GM18507 (cell line): ENCODE data around the gene LPP.

ENCODE experiments used
- DNase-seq: peaks from one replicate; pipeline ENCODE4 v3.0.0; 2011; ENCODE audit warnings: low read depth; ENCODE audit not compliant: insufficient read length; ENCODE audit errors: extremely low spot score
- FAIRE-seq: peaks from 2 replicates; lab custom pipeline; 2011; peaks lifted over from hg19 to GRCh38; lab: Jason Lieb, UNC

LPP gene

DNA sequence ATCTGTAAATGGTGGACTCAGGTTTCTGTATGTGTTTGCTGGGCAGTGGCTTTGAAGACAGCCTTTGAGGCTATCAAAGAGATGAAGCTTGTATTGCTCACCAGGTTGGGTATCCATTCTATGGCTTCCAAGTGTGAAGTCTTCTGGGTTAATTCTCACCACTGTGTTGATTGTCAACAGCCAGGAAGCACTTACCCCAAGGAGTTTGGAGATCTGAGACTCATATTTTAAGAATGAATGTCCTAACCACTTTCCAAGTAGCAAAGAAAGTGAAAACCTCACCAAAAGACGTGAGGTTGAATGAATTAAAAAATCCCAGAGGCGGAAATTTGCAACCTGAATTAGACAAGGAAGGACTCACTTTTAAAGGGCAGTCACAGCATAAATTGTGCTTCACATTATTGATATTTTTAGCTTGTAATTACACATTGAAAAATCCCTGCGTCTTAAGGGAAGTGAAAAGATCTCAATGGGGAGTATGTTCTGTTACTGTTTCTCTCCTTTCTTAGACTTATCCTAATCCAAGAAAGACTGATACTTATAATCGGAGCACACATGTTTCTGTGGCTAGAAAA lies 713.8 kb downstream of the LPP start:
- FAIRE-seq (no peak), DNase-seq (no peak)

DNA sequence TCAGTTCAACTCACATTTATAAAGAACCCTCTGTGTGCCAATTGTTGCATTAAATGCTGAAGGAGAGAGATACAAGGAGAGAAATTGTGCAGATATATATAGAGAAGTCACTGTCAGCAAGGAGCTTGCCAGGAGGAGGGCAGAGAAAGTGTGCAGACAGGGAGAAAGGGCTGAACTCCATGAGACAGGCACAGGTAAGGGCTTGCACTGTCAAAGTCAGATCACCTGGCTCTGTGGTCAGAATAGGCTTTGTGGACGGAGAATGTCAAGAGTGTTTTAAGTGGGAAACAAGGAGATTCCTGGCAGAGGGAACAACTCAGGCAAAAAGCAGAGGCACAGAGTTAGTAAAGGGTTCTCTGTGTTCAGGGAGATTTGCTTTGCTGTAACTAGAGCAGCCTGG lies 714.8 kb downstream of the LPP start:
- FAIRE-seq (no peak), DNase-seq (no peak)

DNA sequence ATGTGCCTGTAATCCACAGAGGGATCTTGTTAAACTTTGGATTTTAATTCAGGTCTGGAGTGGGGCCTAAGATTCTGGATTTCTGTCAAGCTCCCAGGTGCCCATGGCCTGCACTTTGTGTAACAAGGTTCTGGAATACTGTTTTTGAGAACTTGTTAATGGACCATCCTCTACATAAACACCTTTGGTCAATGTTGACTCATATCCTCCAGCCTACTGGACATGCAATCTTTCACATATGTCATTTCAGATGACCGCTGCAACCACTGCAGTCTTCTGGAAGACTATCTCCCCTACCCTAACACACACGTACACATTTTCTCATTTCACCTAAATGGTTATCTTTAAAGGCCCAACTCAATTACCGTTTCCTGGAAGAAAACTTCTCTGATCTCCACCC lies 715.7 kb downstream of the LPP start:
- FAIRE-seq (no peak), DNase-seq (no peak)

GRCh38 chr3:188870431-188870830 lies 716.5 kb downstream of the LPP start:
- FAIRE-seq (no peak), DNase-seq (no peak)

DNA sequence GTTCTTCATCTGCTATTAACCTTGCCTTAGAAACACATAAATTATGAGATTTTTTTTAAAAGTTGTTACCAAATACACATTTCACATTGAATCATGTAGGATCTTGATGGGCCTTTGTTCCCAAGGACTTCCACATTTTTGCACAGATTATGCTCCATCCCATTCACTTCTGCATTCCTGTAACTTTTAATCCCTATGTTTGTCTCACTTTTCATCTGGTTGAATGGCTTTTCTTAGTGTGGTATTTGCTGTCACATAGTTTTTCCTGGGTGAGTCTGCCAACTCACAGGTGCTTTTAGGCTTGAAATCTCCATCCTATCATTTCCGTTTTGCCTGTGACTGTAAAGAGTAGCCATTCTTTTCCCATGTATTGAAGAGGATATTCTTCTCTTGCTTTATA lies 720.6 kb downstream of the LPP start:
- FAIRE-seq (no peak), DNase-seq (no peak)

DNA sequence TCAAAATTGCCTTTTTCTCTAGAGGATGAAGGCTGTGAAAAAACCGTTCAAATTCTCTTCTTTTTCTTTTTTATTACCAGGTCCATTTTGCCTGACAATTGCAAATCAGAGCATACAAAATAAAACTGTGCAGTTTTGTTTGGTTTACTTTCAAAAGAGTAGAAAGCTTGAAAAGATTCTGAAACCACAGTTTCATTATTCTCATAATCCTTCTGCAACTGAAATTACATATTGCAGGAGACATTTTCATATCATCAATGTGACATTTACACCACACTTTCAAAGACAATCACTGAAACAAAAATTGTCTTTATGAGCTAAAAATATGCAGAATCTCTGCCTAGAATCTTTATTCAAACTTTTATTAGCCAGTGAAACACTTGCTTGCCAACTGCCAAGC lies 721.5 kb downstream of the LPP start:
- no peak for DNase-seq
- no peak for FAIRE-seq

- DNase-seq (no peak), FAIRE-seq (no peak)
These were observed 722.4 kb downstream of the LPP start for GRCh38 chr3:188876370-188876769.

DNA sequence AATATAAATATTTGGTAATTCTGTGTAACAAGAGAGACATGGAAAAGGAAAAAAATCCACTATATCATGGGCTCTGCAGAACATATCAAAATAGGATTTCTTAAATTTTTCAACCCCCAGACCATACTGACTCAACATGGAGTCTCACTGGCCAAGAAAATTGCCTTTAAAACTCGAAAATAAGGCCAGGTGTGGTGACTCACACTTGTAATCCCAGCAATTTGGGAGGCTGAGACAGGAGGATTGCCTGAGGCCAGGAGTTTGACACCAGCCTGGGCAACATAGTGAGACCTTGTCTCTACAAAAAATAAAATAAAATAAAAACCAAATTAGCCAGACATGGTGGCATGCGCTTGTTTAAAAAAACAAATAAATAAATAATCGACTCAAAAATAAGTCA lies 723.4 kb downstream of the LPP start:
- FAIRE-seq (no peak), DNase-seq (no peak)

GRCh38 chr3:188878076-188878475 lies 724.1 kb downstream of the LPP start:
- no peak for FAIRE-seq

GRCh38 chr3:188881954-188882641 lies 728.1 kb downstream of the LPP start:
- FAIRE-seq: no peak
- DNase-seq: no peak

More at GRCh38 chr3:188878076-188878475, 724.1 kb downstream of the LPP start:
- DNase-seq: no peak

GRCh38 chr3:188884299-188885043 lies 730.5 kb downstream of the LPP start:
- FAIRE-seq (no peak), DNase-seq (no peak)

- FAIRE-seq (no peak), DNase-seq (no peak)
These were observed 734.5 kb downstream of the LPP start for GRCh38 chr3:188888321-188889053.

DNA sequence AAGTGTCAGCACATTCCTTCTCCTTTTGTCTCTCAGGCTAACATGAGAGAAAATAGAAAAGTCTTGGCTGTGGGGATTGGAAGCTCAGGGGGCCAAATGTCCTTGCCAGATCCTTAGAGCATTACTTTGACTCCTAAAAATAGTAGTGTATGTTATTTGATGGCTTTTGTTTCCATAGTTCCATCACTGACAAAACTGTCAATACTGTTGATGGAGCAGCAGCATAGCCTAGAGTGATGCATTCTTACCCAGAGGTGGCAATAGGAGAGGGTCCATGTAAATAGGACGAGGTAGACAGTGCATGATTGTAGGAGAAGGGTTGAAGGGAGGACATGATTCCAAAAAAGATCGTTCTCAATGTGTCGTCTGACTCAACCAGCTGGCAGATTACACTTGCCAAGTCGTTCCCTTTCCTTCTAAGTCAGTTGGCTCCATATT lies 735.1 kb downstream of the LPP start:
- DNase-seq (no peak), FAIRE-seq (no peak)

DNA sequence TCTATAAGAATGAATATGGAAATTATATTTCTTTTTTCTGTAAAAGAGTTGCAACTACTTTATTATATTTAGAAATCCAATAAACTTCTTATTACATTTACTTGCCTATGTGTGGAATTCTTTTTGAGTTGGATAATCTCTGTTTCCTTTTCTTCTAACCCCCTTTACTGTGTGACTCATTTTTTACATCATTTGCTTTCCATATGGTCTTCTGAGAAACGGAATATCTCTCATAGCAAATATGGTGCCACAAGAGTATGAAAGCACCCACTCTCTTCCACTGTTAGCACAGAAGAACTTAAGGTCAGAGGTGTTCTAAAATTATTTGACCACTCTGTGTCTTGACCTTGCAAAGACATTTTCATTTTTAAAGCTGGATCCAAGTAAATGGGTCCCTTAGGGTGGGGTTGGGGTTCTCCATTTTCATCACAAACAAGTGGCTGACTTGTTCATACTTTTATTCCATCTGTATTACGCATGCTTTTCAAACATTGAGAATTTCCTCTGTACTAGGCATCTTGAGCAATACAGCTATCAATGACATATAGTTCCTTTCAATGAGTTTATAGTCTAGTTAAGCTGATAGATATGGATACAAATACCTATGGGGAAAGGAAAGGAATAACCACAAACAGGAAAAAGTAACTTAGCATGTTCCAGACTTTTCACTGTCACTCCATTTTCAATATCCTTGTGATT lies 736.8 kb downstream of the LPP start:
- no peak for FAIRE-seq

GRCh38 chr3:188899881-188900280 lies 745.9 kb downstream of the LPP start:
- no peak for FAIRE-seq
- no peak for DNase-seq

More for the DNA sequence above, 736.8 kb downstream of the LPP start:
- no peak for DNase-seq

DNA sequence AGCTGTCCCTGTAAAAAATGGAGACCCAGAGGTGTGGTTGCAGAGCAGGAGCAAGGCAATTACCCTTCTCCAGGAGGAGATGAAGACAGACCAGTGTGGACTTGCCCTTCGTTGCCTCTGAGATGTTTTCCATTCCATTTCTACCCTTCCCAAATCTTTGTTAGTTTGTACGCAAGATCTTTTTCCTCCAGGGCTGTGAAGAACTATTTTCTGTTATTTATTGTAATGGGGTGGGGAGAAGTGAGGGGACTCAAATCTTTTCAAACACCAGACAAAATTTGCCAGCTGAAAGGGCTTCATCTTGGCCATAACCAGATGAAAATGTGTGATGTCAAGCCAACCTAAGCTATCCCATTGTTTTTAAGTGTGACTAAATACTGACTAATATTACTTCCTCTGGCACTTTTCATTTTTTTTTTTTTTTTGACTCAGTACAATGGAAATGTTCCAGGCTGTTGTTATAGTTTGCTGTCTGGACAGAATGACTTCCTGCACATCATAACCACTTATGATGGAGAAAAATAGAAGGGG lies 746.5 kb downstream of the LPP start:
- no peak for FAIRE-seq

DNA sequence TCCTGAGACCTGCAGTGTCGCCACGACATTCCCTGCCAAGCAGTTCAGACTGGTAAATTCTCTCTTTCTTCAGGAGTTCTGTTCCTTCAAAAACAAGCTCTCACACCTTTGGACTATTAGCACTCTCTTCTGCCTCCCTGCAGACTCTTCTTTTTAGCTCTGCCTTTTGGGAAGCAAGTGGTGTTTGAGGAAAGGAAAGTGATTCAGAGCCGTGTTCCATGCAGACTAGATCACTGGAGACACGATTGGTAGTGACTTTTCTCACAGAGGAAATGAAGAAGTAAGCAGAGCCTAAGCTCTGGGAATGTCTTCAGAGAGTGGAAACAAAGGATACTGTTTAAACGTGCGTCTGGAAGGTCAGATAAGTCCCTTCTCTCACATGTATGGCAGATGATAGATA lies 747.2 kb downstream of the LPP start:
- no peak for DNase-seq

More for the DNA sequence above, 746.5 kb downstream of the LPP start:
- DNase-seq: no peak

GRCh38 chr3:188901671-188902287 lies 747.8 kb downstream of the LPP start:
- FAIRE-seq (no peak), DNase-seq (no peak)

More for the DNA sequence above, 747.2 kb downstream of the LPP start:
- FAIRE-seq: no peak

GRCh38 chr3:188904670-188905069 lies 750.7 kb downstream of the LPP start:
- DNase-seq: no peak
- no peak for FAIRE-seq
